Inferior parietal cortex (tissue), 1 donor: Measurements from ENCODE around the gene CD2.

ENCODE experiments used
- DNase-seq: peaks from one replicate; pipeline ENCODE4 v3.0.0-alpha.2; 2016; ENCODE audit errors: extremely low spot score

Gene CD2

GRCh38 chr1:116777831-116778830 is 23.9 kb downstream of the CD2 start:
- no peak for DNase-seq

DNA sequence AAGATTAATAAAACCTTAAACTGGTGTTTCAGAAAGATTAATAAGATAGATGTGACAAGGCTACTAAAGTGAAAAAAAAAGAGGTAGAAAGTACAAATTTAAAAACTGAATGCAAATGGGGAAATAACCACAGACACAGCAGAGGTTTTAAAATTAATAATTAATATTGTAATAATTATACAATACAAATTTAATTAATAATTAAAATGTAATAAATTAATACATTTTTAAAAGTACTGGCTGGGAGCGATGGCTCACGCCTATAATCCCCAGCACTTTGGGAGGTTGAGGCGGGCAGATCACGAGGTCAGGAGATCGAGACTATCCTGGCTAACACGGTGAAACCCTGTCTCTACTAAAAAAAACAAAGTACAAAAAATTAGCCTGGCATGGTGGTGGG is 26.8 kb downstream of the CD2 start:
- DNase-seq, result no peak

- no peak for DNase-seq
Observed at GRCh38 chr1:116785006-116785405, 30.8 kb downstream of the CD2 start.

DNA sequence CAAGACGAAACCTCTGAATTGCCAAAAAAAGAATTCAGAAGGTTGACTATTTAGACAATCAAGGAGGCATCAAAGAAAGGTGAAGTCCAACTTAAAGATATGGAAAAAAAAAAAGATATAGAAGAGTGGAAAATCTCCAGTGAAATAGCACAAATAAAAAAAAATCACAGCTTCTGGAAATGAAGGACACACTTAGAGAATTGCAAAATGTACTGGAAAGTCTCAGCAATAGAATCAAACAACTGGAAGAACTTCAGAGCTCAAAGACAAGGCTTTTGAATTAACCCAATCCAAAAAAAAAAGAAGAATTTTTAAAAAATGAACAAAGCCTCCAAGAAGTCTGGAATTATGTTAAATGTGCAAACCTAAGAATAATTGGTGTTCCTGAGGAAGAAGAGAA is 31.8 kb downstream of the CD2 start:
- DNase-seq, result no peak

- no peak for DNase-seq
Observed at GRCh38 chr1:116791727-116792126, 37.5 kb downstream of the CD2 start.

DNA sequence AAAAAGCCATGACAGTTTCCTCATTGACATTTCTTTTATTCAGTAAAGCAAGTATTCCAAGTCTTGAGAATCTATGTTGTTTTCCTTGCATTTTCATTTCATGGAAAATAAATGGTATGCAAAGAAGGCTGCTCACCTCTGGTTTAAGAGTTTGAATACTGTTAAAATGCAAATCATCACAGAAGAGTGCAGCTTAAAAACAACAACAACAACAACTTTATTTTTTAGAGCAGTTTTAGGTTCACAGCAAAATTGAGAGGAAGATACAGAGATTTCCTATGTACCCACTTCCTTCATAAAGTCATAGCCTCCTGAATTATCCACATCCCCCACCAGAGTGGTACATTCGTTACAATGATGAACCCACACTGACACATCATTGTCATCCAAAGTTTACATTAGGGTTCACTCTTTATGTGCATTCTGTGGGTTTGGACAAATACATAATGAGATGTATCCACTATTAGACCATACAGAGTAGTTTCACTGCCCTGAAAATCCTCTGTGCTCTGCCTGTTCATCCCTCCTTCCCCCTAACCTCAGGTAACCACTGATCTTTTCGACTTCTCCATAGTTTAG is 39.2 kb downstream of the CD2 start:
- DNase-seq, result no peak

DNA sequence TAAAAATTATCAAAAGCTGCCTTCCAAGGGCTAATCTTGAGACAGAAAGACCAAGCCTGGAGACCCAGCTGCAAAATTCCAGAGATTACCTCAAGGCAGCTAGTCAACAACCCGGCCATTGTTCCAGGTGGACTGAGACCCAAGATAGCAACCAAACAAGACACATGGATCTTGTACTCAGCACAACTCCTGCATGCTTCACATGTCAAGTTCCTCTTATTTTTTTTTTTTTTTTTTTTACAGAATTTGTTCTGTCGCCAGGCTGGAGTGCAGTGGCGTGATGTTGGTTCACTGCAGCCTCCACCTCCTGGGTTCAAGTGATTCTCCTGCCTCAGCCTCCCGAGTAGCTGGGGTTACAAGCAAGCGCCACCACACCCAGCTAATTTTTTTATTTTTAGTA is 40.1 kb downstream of the CD2 start:
- no peak for DNase-seq

GRCh38 chr1:116794804-116795481 is 40.7 kb downstream of the CD2 start:
- no peak for DNase-seq

DNA sequence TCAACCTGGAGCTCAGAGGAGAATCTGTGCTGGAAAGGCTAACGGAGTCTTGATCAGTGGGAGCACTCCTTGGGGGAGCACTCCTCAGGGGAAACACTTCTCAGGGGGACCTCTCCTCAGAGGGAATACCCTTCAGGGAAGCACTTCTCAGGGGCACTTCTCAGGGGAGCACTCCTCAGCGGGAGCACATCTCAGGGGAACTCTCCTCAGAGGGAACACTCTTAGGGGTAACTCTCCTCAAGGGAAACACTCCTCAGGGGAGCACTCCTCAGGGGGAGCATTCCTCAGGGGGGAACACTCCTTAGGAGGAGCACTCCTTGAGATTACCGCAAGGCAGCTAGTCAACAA is 41.2 kb downstream of the CD2 start:
- no peak for DNase-seq

DNA sequence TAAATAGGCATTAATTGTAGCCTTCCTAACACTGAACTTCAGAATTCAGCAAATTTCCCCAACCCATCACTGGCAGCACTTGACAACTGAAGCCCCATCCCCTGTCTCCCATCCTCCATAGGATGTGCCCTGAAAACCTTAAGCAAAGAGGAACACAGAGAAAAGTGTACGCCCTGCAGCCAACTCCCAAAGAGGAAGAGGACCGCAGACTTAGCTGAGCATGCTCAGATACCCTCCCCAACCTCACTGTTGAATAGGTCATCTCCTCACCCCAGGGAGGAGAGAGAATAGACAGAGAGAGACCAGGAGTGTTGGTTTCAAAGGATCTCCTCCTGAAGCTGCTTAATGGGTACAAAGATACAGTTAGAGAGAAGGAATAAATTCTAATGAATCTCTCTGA is 50.5 kb downstream of the CD2 start:
- DNase-seq, result no peak

DNA sequence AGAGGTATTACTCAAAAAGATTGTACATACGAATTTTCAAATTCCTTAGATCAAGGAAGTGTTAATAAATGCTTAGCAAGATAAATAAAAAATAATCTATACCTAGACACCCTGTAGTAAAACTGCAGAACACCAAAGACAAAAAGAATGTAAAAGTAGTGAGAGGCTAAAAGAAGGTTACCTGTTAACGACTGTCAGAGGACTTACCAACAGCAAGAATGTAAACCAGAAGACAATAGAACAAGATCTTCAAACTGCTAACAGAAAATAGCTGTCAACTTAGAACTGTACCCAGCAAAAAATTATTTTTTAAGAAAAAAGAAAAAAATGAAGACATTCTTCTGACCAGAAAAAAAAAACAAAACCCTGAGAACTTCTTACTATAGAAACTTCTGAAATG is 51.2 kb downstream of the CD2 start:
- no peak for DNase-seq

- DNase-seq, result no peak
Observed at GRCh38 chr1:116806245-116806644, 52.0 kb downstream of the CD2 start.

- no peak for DNase-seq
Observed at GRCh38 chr1:116806671-116807070, 52.4 kb downstream of the CD2 start.

- no peak for DNase-seq
Observed at GRCh38 chr1:116807394-116808199, 53.4 kb downstream of the CD2 start.

- DNase-seq, result no peak
Observed at GRCh38 chr1:116808200-116808847, 54.1 kb downstream of the CD2 start.

GRCh38 chr1:116808848-116809508 is 54.7 kb downstream of the CD2 start:
- DNase-seq, result no peak

- no peak for DNase-seq
Observed at GRCh38 chr1:116811321-116811720, 57.1 kb downstream of the CD2 start.

DNA sequence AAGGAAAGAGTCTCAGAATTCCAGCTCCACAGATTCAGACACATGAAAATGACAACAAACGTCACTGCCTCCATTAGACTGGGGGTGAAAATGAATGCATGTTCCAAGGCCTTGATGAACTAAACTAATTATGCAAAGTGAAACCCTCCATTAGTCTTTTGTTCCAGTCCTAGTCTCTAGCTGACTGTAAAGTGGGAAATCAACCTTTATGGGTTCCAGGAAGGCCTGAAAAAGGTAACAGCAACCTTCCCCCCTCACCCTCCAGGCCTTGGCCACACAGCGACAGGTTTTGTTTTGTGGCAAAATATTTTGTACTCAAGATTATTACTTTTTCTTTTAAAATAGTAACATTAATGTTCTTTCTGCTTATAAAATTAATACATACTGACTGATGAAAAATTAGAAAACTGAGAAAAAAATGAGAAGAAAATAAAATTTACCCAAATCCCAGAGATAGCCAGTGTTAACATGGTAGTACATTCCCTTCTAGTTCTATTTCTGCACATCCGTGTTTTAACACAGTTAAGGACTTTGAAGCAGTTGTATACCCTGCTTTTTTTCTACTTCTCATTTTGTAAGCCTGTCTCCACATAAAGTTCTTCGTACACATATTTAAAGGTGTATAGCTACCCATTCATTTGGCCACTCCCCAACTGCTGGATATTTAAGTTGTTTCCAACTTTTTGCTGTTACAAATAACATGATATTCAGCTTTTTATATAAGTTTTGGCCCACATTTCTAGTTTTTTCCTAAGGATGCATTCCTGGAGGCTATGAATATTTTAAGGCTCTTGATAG is 60.9 kb downstream of the CD2 start:
- no peak for DNase-seq

DNA sequence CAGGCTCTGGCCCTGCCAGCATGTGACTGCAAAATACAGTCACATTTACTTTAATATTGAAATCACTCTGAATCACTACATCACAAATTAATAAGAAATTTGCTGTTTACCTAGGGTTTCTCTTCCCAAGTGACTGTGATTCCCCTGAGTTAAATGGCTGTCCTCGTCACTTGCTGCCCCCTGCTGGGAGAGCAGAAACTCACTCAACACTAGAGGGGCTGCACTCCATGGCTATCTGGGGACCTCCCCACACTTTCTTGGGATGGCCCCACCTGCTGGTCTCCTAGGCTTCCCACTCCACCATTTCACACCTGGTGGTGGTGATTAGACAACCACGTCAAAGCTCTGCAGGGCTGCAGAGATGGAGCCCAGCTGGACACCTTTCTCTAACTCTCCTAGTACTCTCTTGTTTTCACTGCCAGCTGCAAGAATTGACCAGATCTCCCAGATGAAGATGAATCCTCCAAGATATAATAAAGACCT is 63.4 kb downstream of the CD2 start:
- DNase-seq, result no peak
